ENCODE measurements around the gene FOXN3. TPM values are rescaled to one million over a fixed set of nuclear protein-coding genes. Genes with fewer than 3 reads are reported as not detected.
"Not testable (repeated sequence)": the region's sequence is repeated elsewhere in the genome, so short reads cannot be mapped to it uniquely, and the experiment has no call there.

The FOXN3 gene
- total RNA-seq, 2 donors from 2014 or later = 53.9 to 141 TPM

DNA sequence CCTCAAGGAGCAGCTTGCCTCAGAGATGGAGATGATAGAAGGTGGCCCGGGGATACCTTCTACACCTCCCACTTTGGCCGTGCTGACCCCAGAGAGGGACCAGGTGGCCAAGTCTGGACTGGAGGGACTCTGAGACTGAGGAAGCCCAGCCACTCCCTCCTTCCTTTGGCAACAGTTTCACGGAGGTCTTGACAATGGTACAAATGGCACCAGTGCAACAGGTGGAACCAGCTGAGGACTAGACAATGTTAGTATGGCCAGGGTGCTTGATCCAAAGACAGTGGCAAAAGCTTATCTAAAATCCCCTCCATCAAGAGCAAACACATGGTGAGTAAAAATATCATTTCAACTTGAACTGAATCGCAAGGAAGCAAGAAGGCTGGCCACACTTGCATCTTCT lies 117.4 kb downstream of the FOXN3 start:
- no peaks in the 10 kb centered on the region for H3K9me3 ChIP-seq
- no peak for TF ChIP-seq POLR2AphosphoS5 (IDR thresholded peaks at IDR 0.05)
- TF ChIP-seq POLR2A (IDR thresholded peaks at IDR 0.05) = no peak
- TF ChIP-seq, protein P1, sequence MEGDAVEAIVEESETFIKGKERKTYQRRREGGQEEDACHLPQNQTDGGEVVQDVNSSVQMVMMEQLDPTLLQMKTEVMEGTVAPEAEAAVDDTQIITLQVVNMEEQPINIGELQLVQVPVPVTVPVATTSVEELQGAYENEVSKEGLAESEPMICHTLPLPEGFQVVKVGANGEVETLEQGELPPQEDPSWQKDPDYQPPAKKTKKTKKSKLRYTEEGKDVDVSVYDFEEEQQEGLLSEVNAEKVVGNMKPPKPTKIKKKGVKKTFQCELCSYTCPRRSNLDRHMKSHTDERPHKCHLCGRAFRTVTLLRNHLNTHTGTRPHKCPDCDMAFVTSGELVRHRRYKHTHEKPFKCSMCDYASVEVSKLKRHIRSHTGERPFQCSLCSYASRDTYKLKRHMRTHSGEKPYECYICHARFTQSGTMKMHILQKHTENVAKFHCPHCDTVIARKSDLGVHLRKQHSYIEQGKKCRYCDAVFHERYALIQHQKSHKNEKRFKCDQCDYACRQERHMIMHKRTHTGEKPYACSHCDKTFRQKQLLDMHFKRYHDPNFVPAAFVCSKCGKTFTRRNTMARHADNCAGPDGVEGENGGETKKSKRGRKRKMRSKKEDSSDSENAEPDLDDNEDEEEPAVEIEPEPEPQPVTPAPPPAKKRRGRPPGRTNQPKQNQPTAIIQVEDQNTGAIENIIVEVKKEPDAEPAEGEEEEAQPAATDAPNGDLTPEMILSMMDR (IDR thresholded peaks at IDR 0.05) = no peak
- no peak for DNase-seq (ENCODE audit: low spot score)
- H3K4me3 ChIP-seq = no peak overlapping the region
- intact Hi-C loops (cut with DNase I) = no loop called here
- WGBS = 91% methylated on average over 4 of the region's 4 CpGs
- no peak overlapping the region for H3K27ac ChIP-seq
- peaks cover 2% of the 10 kb centered on the region for H3K4me1 ChIP-seq (replicated peaks)
- H3K36me3 ChIP-seq = no peaks in the 10 kb centered on the region
- no peaks in the 10 kb centered on the region for H3K27me3 ChIP-seq (replicated peaks; ENCODE audit: insufficient read depth)

- Histone ChIP-seq H3K27me3 (replicated peaks; ENCODE audit: insufficient read depth) (no peaks in the 10 kb centered on the region), H3K9me3 (no peaks in the 10 kb centered on the region), H3K4me3 (no peak overlapping the region), H3K4me1 (replicated peaks) (no peaks in the 10 kb centered on the region), H3K27ac (no peak overlapping the region), H3K36me3 (no peaks in the 10 kb centered on the region)
- intact Hi-C loops (cut with DNase I) = no loop called here
- 38% methylated on average over 7 of the region's 7 CpGs for WGBS
- peak; percentile 77 for TF ChIP-seq POLR2AphosphoS5 (IDR thresholded peaks at IDR 0.05)
- TF ChIP-seq, protein P1 (IDR thresholded peaks at IDR 0.05) = no peak
- DNase-seq (ENCODE audit: low spot score) = peak; percentile 53
These were observed 118.8 kb downstream of the FOXN3 start for GRCh38 chr14:89298056-89298834.

DNA sequence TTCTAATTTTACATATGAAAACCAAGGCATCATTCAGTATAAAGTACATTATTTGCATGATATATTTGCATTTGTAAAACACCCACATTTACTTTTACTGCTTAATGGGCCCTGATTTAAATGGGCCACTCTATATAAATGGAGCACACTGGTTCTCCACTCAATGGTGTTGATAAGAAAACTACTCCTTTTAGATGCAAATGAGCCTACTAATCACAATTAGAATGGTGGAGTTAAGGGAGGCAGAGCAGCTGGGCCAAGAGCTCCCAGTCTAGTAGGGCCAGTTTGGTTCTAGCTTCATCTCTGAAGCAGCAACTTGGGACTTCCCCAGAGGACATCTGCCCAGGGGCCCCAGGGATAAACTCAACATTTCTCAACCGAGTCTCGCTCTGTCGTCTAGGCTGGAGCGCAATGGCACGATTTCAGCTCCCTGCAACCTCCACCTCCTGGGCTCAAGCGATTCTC lies 120.7 kb downstream of the FOXN3 start:
- DNase-seq (ENCODE audit: low spot score) = no peak
- WGBS = 95% methylated on average over 6 of the region's 6 CpGs
- intact Hi-C loops (cut with DNase I) = no loop called here
- no peaks in the 10 kb centered on the region for H3K9me3 ChIP-seq
- no peak overlapping the region for H3K27ac ChIP-seq
- TF ChIP-seq POLR2A (IDR thresholded peaks at IDR 0.05) (no peak), POLR2AphosphoS5 (IDR thresholded peaks at IDR 0.05) (no peak)
- TF ChIP-seq, protein P1 (IDR thresholded peaks at IDR 0.05) = no peak
- no peaks in the 10 kb centered on the region for H3K36me3 ChIP-seq
- no peaks in the 10 kb centered on the region for H3K27me3 ChIP-seq (replicated peaks; ENCODE audit: insufficient read depth)
- H3K4me1 ChIP-seq (replicated peaks) = no peaks in the 10 kb centered on the region
- H3K4me3 ChIP-seq = no peak overlapping the region

GRCh38 chr14:89294872-89295271 lies 122.2 kb downstream of the FOXN3 start:
- Histone ChIP-seq H3K9me3 (no peaks in the 10 kb centered on the region), H3K4me3 (no peak overlapping the region), H3K36me3 (no peaks in the 10 kb centered on the region), H3K27me3 (replicated peaks; ENCODE audit: insufficient read depth) (no peaks in the 10 kb centered on the region), H3K27ac (no peak overlapping the region), H3K4me1 (replicated peaks) (no peaks in the 10 kb centered on the region)
- TF ChIP-seq, protein P1 (IDR thresholded peaks at IDR 0.05) = no peak
- no peak for TF ChIP-seq POLR2AphosphoS5 (IDR thresholded peaks at IDR 0.05)
- no peak for TF ChIP-seq POLR2A (IDR thresholded peaks at IDR 0.05)
- no peak for DNase-seq (ENCODE audit: low spot score)
- intact Hi-C loops (cut with DNase I) = no loop called here
- 95% methylated on average over 6 of the region's 6 CpGs for WGBS

GRCh38 chr14:89294469-89294868 lies 122.6 kb downstream of the FOXN3 start:
- H3K27ac ChIP-seq; H3K36me3 ChIP-seq; H3K4me3 ChIP-seq; DNase-seq (ENCODE audit: low spot score); intact Hi-C loops (cut with DNase I); H3K9me3 ChIP-seq; H3K4me1 ChIP-seq (replicated peaks); H3K27me3 ChIP-seq (replicated peaks; ENCODE audit: insufficient read depth): not testable (repeated sequence)
- 92% methylated on average over 4 of the region's 4 CpGs for WGBS
